Fibroblast of the aortic adventitia (primary cell): Measurements from ENCODE around the gene ZNF763. TPM values are rescaled to one million over a fixed set of nuclear protein-coding genes. Genes with fewer than 3 reads are reported as not detected.
A peak's percentile ranks its signal among the peaks of the same experiment; 100 is the strongest.
"Not testable (repeated sequence)": the region's sequence is repeated elsewhere in the genome, so short reads cannot be mapped to it uniquely, and the experiment has no call there.

Source experiments
- DNase-seq: peaks from one replicate; pipeline ENCODE4 v3.0.0-alpha.2; 2010; ENCODE audit warnings: low read depth
- H3K4me3 ChIP-seq: 2 replicates; pipeline ENCODE4 v1.5.1; 2011; ENCODE audit warnings: low read depth, mild to moderate bottlenecking, control low read depth, low read length, moderate library complexity
- total RNA-seq: library from RNA; depleted of rRNA; stranded (reverse); fragments of >200 nt; gene quantifications from 2 replicates; pipeline ENCODE4 v1.2.3, GENCODE V29; 2012; ENCODE audit warnings: low replicate concordance
- TF ChIP-seq, protein P1 (sequence below): IDR thresholded peaks from 2 replicates; pipeline ENCODE4 v1.5.1; 2011; ENCODE audit warnings: mild to moderate bottlenecking, low read length, control low read depth, inconsistent platforms; ENCODE audit not compliant: insufficient read depth

The ZNF763 gene
- total RNA-seq, 1 donor, result 0.27 TPM

DNA sequence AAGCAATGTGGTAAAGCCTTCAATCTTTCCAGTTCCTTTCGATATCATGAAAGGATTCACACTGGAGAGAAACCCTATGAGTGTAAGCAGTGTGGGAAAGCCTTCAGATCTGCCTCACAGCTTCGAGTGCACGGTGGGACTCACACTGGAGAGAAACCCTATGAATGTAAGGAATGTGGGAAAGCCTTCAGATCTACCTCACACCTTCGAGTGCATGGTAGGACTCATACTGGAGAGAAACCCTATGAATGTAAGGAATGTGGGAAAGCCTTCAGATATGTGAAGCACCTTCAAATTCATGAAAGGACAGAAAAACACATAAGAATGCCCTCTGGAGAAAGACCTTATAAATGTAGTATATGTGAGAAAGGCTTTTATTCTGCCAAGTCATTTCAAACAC, 15.6 kb upstream of the ZNF763 start:
- TF ChIP-seq, protein P1, sequence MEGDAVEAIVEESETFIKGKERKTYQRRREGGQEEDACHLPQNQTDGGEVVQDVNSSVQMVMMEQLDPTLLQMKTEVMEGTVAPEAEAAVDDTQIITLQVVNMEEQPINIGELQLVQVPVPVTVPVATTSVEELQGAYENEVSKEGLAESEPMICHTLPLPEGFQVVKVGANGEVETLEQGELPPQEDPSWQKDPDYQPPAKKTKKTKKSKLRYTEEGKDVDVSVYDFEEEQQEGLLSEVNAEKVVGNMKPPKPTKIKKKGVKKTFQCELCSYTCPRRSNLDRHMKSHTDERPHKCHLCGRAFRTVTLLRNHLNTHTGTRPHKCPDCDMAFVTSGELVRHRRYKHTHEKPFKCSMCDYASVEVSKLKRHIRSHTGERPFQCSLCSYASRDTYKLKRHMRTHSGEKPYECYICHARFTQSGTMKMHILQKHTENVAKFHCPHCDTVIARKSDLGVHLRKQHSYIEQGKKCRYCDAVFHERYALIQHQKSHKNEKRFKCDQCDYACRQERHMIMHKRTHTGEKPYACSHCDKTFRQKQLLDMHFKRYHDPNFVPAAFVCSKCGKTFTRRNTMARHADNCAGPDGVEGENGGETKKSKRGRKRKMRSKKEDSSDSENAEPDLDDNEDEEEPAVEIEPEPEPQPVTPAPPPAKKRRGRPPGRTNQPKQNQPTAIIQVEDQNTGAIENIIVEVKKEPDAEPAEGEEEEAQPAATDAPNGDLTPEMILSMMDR, result no peak
- no peak for DNase-seq
- no peak overlapping the region for H3K4me3 ChIP-seq

DNA sequence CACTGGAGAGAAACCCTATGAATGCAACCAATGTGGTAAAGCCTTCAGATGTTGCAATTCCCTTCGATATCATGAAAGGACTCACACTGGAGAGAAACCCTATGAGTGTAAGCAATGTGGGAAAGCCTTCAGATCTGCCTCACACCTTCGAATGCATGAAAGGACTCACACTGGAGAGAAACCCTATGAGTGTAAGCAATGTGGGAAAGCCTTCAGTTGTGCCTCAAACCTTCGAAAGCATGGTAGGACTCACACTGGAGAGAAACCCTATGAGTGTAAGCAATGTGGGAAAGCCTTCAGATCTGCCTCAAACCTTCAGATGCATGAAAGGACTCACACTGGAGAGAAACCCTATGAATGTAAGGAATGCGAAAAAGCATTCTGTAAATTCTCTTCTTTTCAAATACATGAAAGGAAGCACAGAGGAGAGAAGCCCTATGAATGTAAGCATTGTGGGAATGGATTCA, 15.2 kb upstream of the ZNF763 start:
- not testable (repeated sequence) for DNase-seq

DNA sequence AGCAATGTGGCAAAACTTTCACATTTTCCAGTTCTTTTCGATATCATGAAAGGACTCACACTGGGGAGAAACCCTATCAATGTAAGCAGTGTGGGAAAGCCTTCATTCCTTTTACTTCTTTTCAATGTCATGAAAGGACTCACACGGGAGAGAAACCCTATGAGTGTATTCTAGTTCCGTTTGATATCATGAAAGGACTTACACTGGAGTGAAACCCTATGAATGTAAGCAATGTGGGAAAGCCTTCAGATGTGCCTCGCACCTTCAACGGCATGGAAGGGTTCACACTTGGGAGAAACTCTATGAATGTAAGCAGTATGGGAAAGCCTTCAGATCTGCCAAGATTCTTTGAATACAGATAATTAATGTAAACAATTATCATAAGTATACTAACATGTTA, 14.5 kb upstream of the ZNF763 start:
- H3K4me3 ChIP-seq, result no peak overlapping the region
- DNase-seq, result no peak
- TF ChIP-seq, protein P1, result no peak

More for the DNA sequence above, 15.2 kb upstream of the ZNF763 start:
- H3K4me3 ChIP-seq, result not testable (repeated sequence)

DNA sequence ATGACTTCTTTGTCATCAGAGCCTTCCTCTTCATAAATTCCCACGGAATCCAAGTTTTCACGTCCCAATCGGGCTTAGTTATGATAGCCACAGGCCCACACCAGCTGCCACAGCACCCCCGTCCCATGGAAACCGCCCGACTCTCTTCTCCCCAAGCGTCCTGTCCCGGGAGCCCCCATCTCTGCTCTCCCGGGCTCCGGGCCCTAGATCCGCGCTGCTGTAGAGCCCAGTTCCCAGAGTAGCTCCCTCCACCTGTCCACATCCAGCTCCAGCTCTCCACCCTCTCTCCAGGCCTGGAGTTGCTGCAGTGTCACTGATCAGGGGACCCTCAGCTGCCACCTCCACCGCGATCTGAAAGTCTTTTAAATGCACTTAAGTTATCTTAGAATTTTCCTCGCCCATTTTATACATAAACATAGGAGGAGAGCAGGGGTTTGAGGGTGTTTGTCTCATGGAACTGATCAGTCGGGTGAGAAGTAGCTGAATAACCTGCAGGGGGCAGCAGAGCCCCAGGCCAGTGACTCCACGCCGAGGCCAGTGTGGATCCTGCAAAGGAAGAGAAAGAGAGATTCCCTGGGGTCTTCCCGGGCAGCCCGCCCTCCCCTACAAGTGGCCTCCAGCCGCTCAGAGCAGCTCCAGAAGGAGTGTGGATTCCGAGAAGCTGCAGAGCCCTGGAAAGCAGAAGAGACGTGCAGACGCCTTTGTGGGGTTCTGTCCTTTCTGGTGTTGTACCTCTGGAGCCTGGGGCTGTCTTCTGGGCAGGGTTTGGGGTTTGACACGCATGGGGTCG, 1.1 kb upstream of the ZNF763 start:
- TF ChIP-seq, protein P1, result peak; percentile 79
- no peak overlapping the region for H3K4me3 ChIP-seq
- DNase-seq, result peak; percentile 77

DNA sequence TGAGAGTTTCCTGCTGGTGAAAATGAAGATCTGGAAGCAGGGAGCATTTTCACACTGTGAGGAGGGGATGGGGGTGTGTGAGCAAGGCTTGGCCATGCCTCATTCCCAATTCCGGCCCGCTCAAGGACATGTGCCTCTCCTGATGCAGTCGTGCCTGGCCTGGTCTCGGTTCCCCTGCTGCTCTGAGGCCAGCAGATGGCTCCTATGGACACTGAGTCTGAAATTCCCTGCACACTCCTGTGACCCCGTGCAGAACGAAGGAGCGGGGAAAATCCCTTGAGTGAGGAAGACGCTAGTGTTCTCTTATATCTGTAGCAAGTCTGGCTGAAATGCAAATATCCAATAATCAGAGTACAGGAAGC, 363 bp upstream of the ZNF763 start:
- no peak for DNase-seq
- peak overlapping the region; percentile 83 for H3K4me3 ChIP-seq

DNA sequence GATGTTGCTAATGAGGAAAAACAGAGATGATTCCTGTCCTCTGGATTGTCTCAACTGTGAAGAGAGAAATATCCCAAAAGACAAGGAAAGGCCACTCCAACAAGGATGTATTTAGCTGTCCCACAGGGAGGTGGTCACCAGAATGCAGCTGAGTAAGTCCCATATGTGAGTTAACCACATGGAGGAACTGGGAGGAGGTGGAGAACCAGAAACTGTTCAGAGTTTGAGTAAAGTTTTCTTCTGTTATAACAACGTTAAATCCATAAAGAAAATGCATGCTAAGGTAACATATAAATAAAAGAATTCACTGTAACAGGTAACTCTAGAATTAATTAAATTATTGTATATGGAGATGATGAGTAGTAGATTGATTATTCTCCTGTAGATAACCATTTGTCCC, 5.3 kb downstream of the ZNF763 start:
- TF ChIP-seq, protein P1, result no peak
- H3K4me3 ChIP-seq, result no peak overlapping the region
- no peak for DNase-seq

More for the DNA sequence above, 363 bp upstream of the ZNF763 start:
- TF ChIP-seq, protein P1, result peak; percentile 30

DNA sequence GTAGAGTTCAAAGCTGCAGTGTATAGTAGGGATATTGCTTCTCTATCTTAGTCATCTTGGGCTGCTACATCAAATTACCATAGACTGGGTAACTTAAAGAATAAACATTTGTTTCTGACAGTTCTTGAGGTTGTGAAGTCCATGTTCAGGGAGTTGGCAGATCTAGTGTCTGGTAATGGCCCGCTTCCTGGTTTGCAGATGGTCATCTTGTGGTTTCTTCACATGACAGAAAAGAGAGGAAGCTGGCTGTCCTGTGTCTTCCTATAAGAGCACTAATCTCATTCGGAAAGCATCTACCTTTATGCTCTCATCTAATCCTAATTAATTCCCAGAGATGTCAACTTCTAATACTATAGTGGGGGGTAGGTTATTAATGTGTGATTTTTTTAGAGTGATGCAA, 6.2 kb downstream of the ZNF763 start:
- H3K4me3 ChIP-seq, result no peak overlapping the region
- TF ChIP-seq, protein P1, result no peak
- DNase-seq, result no peak
